ENCODE data around the gene IGSF9.

Gene IGSF9

DNA sequence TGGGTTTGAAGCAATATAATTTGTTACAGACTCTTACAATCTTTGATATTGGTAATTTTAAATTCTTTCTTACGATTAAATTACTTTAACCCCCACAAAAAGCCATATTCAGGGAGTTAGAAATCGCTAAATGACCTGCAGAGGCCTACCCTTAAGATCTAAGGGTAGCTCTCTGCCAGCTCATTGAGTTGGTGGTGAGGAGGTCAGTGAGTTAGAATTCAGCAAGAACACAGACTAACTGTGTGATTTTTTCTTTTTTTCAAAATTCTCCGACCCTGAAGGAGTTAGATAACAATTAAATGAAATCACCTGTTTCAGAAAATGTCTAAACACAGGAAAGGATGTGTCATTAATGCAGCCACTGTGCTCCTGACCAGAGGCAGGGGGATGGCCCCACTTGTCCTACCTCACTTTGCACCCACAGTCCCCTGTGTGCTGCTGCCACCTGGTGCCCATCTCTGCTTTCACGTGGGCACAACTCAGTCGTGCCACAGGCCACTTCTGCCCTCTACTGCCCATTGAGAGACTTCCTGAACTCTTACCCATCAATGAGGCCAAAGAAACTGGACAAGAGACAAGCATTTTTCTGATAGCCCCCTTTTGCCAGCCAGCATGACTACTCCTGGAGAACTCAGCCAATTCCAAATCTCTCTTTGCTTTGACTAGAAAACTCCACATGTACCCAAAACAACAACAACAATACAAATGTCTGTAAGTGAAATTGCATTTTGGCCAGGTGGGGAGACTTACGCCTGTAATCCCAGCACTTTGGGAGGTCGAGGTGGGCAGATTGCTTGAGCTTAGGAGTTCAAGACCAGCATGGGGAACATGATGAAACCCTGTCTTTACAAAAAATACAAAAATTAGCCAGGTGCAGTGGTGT, 53.9 kb downstream of the IGSF9 start:
- Histone ChIP-seq H3K9me3 (ENCODE audit: control insufficient read depth in 5 of 5, low read length in 5 of 5) (no peaks in the 10 kb centered on the region), H3K36me3 (ENCODE audit: control insufficient read depth in 5 of 5, insufficient read depth in 5 of 5, low read length in 5 of 5) (no peaks in the 10 kb centered on the region), H3K4me1 (ENCODE audit: control insufficient read depth in 5 of 5, insufficient read depth in 5 of 5, low read length in 5 of 5) (peaks cover 6 to 40% (median 22%) of the 10 kb centered on the region in 5 donors), H3K27me3 (ENCODE audit: control insufficient read depth in 5 of 5, insufficient read depth in 4 of 5, low read length in 5 of 5) (no peaks in the 10 kb centered on the region), H3K9ac (ENCODE audit: low read length in 5 of 5) (no peak overlapping the region), H3K4me3 (ENCODE audit: low read depth in 1 of 5, low read length in 5 of 5) (no peak overlapping the region), H3K27ac (ENCODE audit: low read depth, low read length) (no peak overlapping the region)

- Histone ChIP-seq H3K36me3 (ENCODE audit: control insufficient read depth in 5 of 5, insufficient read depth in 5 of 5, low read length in 5 of 5) (no peaks in the 10 kb centered on the region), H3K27ac (ENCODE audit: low read depth, low read length) (peak overlapping the region; percentile 59), H3K4me1 (ENCODE audit: control insufficient read depth in 5 of 5, insufficient read depth in 5 of 5, low read length in 5 of 5) (peaks cover 6 to 29% (median 15%) of the 10 kb centered on the region in 5 donors), H3K9me3 (ENCODE audit: control insufficient read depth in 5 of 5, low read length in 5 of 5) (no peaks in the 10 kb centered on the region), H3K9ac (ENCODE audit: low read length in 5 of 5) (peak overlapping the region in 3 of 5 donors; percentile 33 to 43 (median 41)), H3K27me3 (ENCODE audit: control insufficient read depth in 5 of 5, insufficient read depth in 4 of 5, low read length in 5 of 5) (no peaks in the 10 kb centered on the region), H3K4me3 (ENCODE audit: low read depth in 1 of 5, low read length in 5 of 5) (peak overlapping the region; percentile 14 to 40 (median 18))
These were observed 55.0 kb downstream of the IGSF9 start for GRCh38 chr1:159890390-159890789.

DNA sequence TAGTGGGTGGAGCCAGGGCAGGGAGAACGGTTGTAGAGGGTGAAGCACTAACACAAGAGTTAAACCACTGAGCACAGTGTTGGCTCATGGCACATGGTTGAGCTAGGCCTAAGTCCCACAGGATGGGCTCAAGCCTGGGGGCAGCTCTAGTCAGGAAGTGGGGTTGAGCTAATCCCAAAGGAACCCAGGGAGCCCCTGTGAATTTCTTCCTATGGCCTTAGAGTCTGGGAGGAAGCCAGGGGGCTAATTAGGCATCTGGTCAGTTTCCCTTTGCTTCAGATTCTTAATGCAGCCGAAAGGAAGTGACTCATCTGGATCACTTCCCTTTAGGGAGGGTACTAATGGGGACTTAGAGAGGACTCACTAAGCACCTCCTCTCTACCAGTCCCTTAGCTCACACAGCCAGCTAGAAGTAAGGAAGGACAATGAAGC, 55.6 kb downstream of the IGSF9 start:
- Histone ChIP-seq H3K27me3 (ENCODE audit: control insufficient read depth in 5 of 5, insufficient read depth in 4 of 5, low read length in 5 of 5) (no peaks in the 10 kb centered on the region), H3K36me3 (ENCODE audit: control insufficient read depth in 5 of 5, insufficient read depth in 5 of 5, low read length in 5 of 5) (no peaks in the 10 kb centered on the region), H3K27ac (ENCODE audit: low read depth, low read length) (peak overlapping the region; percentile 59), H3K9me3 (ENCODE audit: control insufficient read depth in 5 of 5, low read length in 5 of 5) (no peaks in the 10 kb centered on the region), H3K4me1 (ENCODE audit: control insufficient read depth in 5 of 5, insufficient read depth in 5 of 5, low read length in 5 of 5) (peaks cover 6 to 25% (median 13%) of the 10 kb centered on the region in 5 donors), H3K4me3 (ENCODE audit: low read depth in 1 of 5, low read length in 5 of 5) (peak overlapping the region; percentile 14 to 40 (median 18)), H3K9ac (ENCODE audit: low read length in 5 of 5) (peak overlapping the region in 1 of 5 donors; percentile 33)

- peak overlapping the region; percentile 59 for H3K27ac ChIP-seq (ENCODE audit: low read depth, low read length)
- H3K36me3 ChIP-seq (ENCODE audit: control insufficient read depth in 5 of 5, insufficient read depth in 5 of 5, low read length in 5 of 5): no peaks in the 10 kb centered on the region
These were observed 56.2 kb downstream of the IGSF9 start for GRCh38 chr1:159889202-159889601.

GRCh38 chr1:159884296-159884695, 61.1 kb downstream of the IGSF9 start:
- Histone ChIP-seq H3K9ac (ENCODE audit: low read length in 5 of 5) (no peak overlapping the region), H3K27ac (ENCODE audit: low read depth, low read length) (no peak overlapping the region)

More at GRCh38 chr1:159889202-159889601, 56.2 kb downstream of the IGSF9 start:
- Histone ChIP-seq H3K27me3 (ENCODE audit: control insufficient read depth in 5 of 5, insufficient read depth in 4 of 5, low read length in 5 of 5) (no peaks in the 10 kb centered on the region), H3K4me3 (ENCODE audit: low read depth in 1 of 5, low read length in 5 of 5) (no peak overlapping the region), H3K9ac (ENCODE audit: low read length in 5 of 5) (no peak overlapping the region), H3K9me3 (ENCODE audit: control insufficient read depth in 5 of 5, low read length in 5 of 5) (no peaks in the 10 kb centered on the region), H3K4me1 (ENCODE audit: control insufficient read depth in 5 of 5, insufficient read depth in 5 of 5, low read length in 5 of 5) (peaks cover 6 to 25% (median 13%) of the 10 kb centered on the region in 5 donors)

DNA sequence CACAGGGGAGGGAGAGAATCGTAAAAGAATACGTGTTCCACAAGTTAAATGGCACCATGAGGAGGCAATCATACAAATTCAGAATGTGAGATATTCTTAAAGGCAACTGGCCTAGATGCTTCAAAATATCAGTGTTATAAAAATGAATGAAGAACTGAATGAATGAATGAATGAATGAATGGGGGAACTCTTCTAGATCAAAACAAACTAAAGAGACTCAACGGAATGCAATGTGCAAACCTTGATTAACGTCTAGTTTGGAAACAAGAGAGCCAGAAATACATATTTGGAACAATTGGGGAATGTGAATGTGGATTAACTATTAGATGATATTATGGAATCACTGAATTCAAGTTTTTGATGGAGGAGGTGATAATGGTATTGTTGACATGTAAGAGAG, 62.3 kb downstream of the IGSF9 start:
- Histone ChIP-seq H3K36me3 (ENCODE audit: control insufficient read depth in 5 of 5, insufficient read depth in 5 of 5, low read length in 5 of 5) (no peaks in the 10 kb centered on the region), H3K4me1 (ENCODE audit: control insufficient read depth in 5 of 5, insufficient read depth in 5 of 5, low read length in 5 of 5) (peaks cover 0 to 8% (median 3%) of the 10 kb centered on the region in 5 donors)

More at GRCh38 chr1:159884296-159884695, 61.1 kb downstream of the IGSF9 start:
- no peak overlapping the region for H3K4me3 ChIP-seq (ENCODE audit: low read depth in 1 of 5, low read length in 5 of 5)
- H3K36me3 ChIP-seq (ENCODE audit: control insufficient read depth in 5 of 5, insufficient read depth in 5 of 5, low read length in 5 of 5): no peaks in the 10 kb centered on the region
- H3K9me3 ChIP-seq (ENCODE audit: control insufficient read depth in 5 of 5, low read length in 5 of 5): no peaks in the 10 kb centered on the region
- no peaks in the 10 kb centered on the region for H3K27me3 ChIP-seq (ENCODE audit: control insufficient read depth in 5 of 5, insufficient read depth in 4 of 5, low read length in 5 of 5)
- peaks cover 0 to 11% (median 4%) of the 10 kb centered on the region in 5 donors for H3K4me1 ChIP-seq (ENCODE audit: control insufficient read depth in 5 of 5, insufficient read depth in 5 of 5, low read length in 5 of 5)

DNA sequence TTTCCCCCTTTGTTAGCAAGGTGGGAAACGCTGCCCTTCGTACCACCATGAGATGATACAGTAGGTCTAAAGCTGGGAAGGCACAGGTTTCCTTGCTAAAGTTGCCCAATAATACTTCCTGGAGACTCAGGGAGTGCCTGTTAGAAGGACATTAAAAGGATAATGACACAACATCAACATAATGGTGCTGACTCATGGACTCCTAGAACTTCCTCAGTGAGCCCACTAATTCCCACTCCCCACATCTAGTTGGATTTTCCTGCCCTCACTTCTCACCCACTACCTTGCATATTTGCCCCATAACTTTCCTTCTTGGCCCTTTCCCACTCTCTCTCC, 62.9 kb downstream of the IGSF9 start:
- peaks cover 0 to 8% (median 3%) of the 10 kb centered on the region in 5 donors for H3K4me1 ChIP-seq (ENCODE audit: control insufficient read depth in 5 of 5, insufficient read depth in 5 of 5, low read length in 5 of 5)
- H3K36me3 ChIP-seq (ENCODE audit: control insufficient read depth in 5 of 5, insufficient read depth in 5 of 5, low read length in 5 of 5): no peaks in the 10 kb centered on the region
- H3K27me3 ChIP-seq (ENCODE audit: control insufficient read depth in 5 of 5, insufficient read depth in 4 of 5, low read length in 5 of 5): no peaks in the 10 kb centered on the region
- H3K27ac ChIP-seq (ENCODE audit: low read depth, low read length): no peak overlapping the region
- H3K9me3 ChIP-seq (ENCODE audit: control insufficient read depth in 5 of 5, low read length in 5 of 5): no peaks in the 10 kb centered on the region
- H3K4me3 ChIP-seq (ENCODE audit: low read depth in 1 of 5, low read length in 5 of 5): no peak overlapping the region
- no peak overlapping the region for H3K9ac ChIP-seq (ENCODE audit: low read length in 5 of 5)

More for the DNA sequence above, 62.3 kb downstream of the IGSF9 start:
- no peak overlapping the region for H3K4me3 ChIP-seq (ENCODE audit: low read depth in 1 of 5, low read length in 5 of 5)
- no peak overlapping the region for H3K27ac ChIP-seq (ENCODE audit: low read depth, low read length)
- H3K9ac ChIP-seq (ENCODE audit: low read length in 5 of 5): no peak overlapping the region
- H3K9me3 ChIP-seq (ENCODE audit: control insufficient read depth in 5 of 5, low read length in 5 of 5): no peaks in the 10 kb centered on the region
- H3K27me3 ChIP-seq (ENCODE audit: control insufficient read depth in 5 of 5, insufficient read depth in 4 of 5, low read length in 5 of 5): no peaks in the 10 kb centered on the region

DNA sequence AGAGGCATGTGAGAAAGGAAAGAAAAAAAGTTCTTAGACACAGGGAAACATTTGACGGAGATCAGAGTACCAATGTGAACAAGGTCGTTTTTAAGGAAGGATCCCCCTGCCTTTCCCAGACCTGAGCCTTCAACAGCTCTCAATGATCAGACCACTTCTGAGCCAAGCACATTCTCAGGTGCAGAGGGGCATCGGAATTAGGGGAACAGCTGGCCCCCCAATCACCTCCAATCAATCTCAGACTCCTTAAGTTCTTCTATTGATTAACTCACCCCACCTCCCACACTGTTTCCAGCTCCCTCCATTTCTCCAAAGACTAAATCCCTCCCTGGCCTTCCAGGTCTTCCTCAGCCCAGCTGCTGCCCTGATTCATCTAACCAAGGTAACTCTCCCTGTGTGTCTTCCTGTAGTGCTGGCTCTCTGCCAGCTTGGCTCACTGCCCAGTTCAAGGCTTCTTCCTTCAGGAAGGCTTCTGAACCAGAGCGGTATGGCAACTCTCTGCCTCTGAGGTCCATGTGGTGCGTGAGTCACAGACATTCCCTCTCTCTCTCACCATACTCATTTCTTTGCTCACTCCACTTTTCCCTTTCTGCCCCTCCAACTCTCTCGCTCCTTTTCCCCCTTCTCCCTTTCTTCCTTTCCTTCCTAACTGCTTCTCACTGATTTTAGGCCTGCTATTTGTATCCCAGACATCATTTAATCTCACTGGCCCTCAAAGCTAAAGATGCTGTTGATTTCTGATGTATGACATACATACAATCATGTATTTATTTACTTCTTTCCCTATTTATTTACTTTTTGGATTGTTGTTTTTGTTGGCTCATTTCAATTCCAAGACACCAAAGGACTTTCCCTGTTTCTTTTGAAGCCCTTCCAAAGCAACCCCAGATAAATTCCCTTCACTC, 63.5 kb downstream of the IGSF9 start:
- Histone ChIP-seq H3K27ac (ENCODE audit: low read depth, low read length) (no peak overlapping the region), H3K4me1 (ENCODE audit: control insufficient read depth in 5 of 5, insufficient read depth in 5 of 5, low read length in 5 of 5) (peaks cover 0 to 8% (median 3%) of the 10 kb centered on the region in 5 donors), H3K36me3 (ENCODE audit: control insufficient read depth in 5 of 5, insufficient read depth in 5 of 5, low read length in 5 of 5) (no peaks in the 10 kb centered on the region), H3K9me3 (ENCODE audit: control insufficient read depth in 5 of 5, low read length in 5 of 5) (no peaks in the 10 kb centered on the region), H3K4me3 (ENCODE audit: low read depth in 1 of 5, low read length in 5 of 5) (no peak overlapping the region), H3K9ac (ENCODE audit: low read length in 5 of 5) (no peak overlapping the region), H3K27me3 (ENCODE audit: control insufficient read depth in 5 of 5, insufficient read depth in 4 of 5, low read length in 5 of 5) (no peaks in the 10 kb centered on the region)

- Histone ChIP-seq H3K9me3 (ENCODE audit: control insufficient read depth in 5 of 5, low read length in 5 of 5) (no peaks in the 10 kb centered on the region), H3K27me3 (ENCODE audit: control insufficient read depth in 5 of 5, insufficient read depth in 4 of 5, low read length in 5 of 5) (no peaks in the 10 kb centered on the region), H3K9ac (ENCODE audit: low read length in 5 of 5) (no peak overlapping the region), H3K4me1 (ENCODE audit: control insufficient read depth in 5 of 5, insufficient read depth in 5 of 5, low read length in 5 of 5) (peaks cover 0 to 8% (median 3%) of the 10 kb centered on the region in 5 donors), H3K27ac (ENCODE audit: low read depth, low read length) (no peak overlapping the region), H3K4me3 (ENCODE audit: low read depth in 1 of 5, low read length in 5 of 5) (no peak overlapping the region), H3K36me3 (ENCODE audit: control insufficient read depth in 5 of 5, insufficient read depth in 5 of 5, low read length in 5 of 5) (no peaks in the 10 kb centered on the region)
These were observed 65.0 kb downstream of the IGSF9 start for GRCh38 chr1:159880430-159880829.

Data from subcutaneous abdominal adipose tissue (tissue), 5 donors.